ENCODE data around the gene HOXD3. TPM values are rescaled to one million over a fixed set of nuclear protein-coding genes. Genes with fewer than 3 reads are reported as not detected.

The HOXD3 gene
- total and polyA plus RNA-seq, 2 of the 8 experiments (the other 6 are each of a cell fraction or from before 2014, with no cell fraction given) = not detected

GRCh38 chr2:176211110-176211509, 54.0 kb downstream of the HOXD3 start:
- Histone ChIP-seq H3K79me2 (ENCODE audit: control insufficient read depth in 1 of 2, insufficient read depth in 2 of 2, low read length in 2 of 2) (no peaks in the 10 kb centered on the region), H2BK120ac (replicated peaks; ENCODE audit: low read depth, low read length) (no peak overlapping the region), H2AK5ac (ENCODE audit: low read depth, low read length) (no peak overlapping the region), H4K5ac (ENCODE audit: insufficient read length, low read depth, low read length) (no peak overlapping the region), H3K79me1 (ENCODE audit: low read depth, low read length) (no peaks in the 10 kb centered on the region), H3K4me3 (ENCODE audit: extremely low read depth in 1 of 4, insufficient read depth in 2 of 4, low read depth in 3 of 4, low read length in 4 of 4) (no peak overlapping the region), H3K4ac (replicated peaks; ENCODE audit: insufficient read length, low read depth, low read length) (no peak overlapping the region), H4K20me1 (replicated peaks in 1 of 2; ENCODE audit: control insufficient read depth in 1 of 2, insufficient read depth in 2 of 2, low read length in 2 of 2) (no peaks in the 10 kb centered on the region), H2BK12ac (ENCODE audit: low read depth, low read length) (no peak overlapping the region), H3K4me1 (replicated peaks in 1 of 4; ENCODE audit: control insufficient read depth in 3 of 4, insufficient read depth in 4 of 4, low read length in 3 of 4) (no peaks in the 10 kb centered on the region), H3K27me3 (replicated peaks in 1 of 4; ENCODE audit: control insufficient read depth in 3 of 4, extremely low read depth in 1 of 4, insufficient read depth in 3 of 4, low read length in 3 of 4) (no peaks in the 10 kb centered on the region), H3K56ac (replicated peaks; ENCODE audit: insufficient read length, low read depth, low read length) (no peak overlapping the region), H4K8ac (ENCODE audit: extremely low read depth, insufficient read depth, low read length) (no peak overlapping the region), H2AFZ (ENCODE audit: low read length) (no peak overlapping the region), H4K91ac (replicated peaks; ENCODE audit: insufficient read length, low read length) (no peak overlapping the region), H2BK20ac (ENCODE audit: low read length) (no peak overlapping the region), H2BK5ac (ENCODE audit: low read depth, low read length) (no peak overlapping the region), H3K9me3 (ENCODE audit: insufficient read depth in 2 of 2, low read depth in 1 of 2, low read length in 1 of 2) (no peaks in the 10 kb centered on the region), H3K27ac (ENCODE audit: low read depth, low read length) (no peak overlapping the region), H3K18ac (ENCODE audit: extremely low read depth, low read length) (no peak overlapping the region), H3K23me2 (ENCODE audit: low read depth, low read length) (no peaks in the 10 kb centered on the region), H3K9ac (replicated peaks in 1 of 4; ENCODE audit: extremely low read depth in 1 of 4, low read depth in 3 of 4, low read length in 3 of 4) (no peak overlapping the region), H2BK15ac (ENCODE audit: low read length) (no peak overlapping the region), H3K36me3 (ENCODE audit: control insufficient read depth in 2 of 4, insufficient read depth in 4 of 4, low read length in 3 of 4) (no peaks in the 10 kb centered on the region), H3K23ac (ENCODE audit: insufficient read length) (no peak overlapping the region), H3K14ac (ENCODE audit: insufficient read length) (no peak overlapping the region), H3K4me2 (ENCODE audit: insufficient read depth in 1 of 2, low read depth in 2 of 2, low read length in 2 of 2) (no peak overlapping the region)
- DNase-seq (ENCODE audit: low read depth in 1 of 2, low spot score in 2 of 2) = no peak
- no peak for FAIRE-seq
- WGBS, 2 experiments (ENCODE audit: extremely low coverage in 1 of 2, insufficient coverage in 1 of 2, insufficient read length in 1 of 2, insufficient replicate concordance in 2 of 2, low coverage in 1 of 2, low lambda C conversion rate in 2 of 2, missing lambda C conversion rate in 1 of 2) = 87% methylated on average over 1 of the region's 1 CpG; no CpG with 5 or more reads in 1 of the 2 experiments
- ChIA-PET POLR2A (ENCODE audit: partially characterized antibody) (no interaction called here), CTCF (ENCODE audit: partially characterized antibody) (interaction anchor here (0.8 to 2.1 kb wide), 2 partner anchors 71 to 100 kb away, joined by 3 to 7 read pairs; no protein-coding TSS in a partner anchor)
- no peak for TF ChIP-seq GABPA (IDR thresholded peaks at IDR 0.05; ENCODE audit: borderline replicate concordance, insufficient read depth, low read length)
